HG02970 (cell line): ENCODE results near the gene ANTXRL.
A peak's percentile ranks its signal among the peaks of the same experiment; 100 is the strongest.
"Not testable (repeated sequence)": the region's sequence is repeated elsewhere in the genome, so short reads cannot be mapped to it uniquely, and the experiment has no call there.

Source experiments
- ATAC-seq: cut with Tn5 transposase; IDR thresholded peaks from one replicate; pipeline ENCODE4 v1.9.1; 2021; ENCODE audit warnings: mild to moderate bottlenecking, moderate library complexity, moderate number of reproducible peaks; ENCODE audit not compliant: unreplicated experiment, low FRiP score

The ANTXRL gene

DNA sequence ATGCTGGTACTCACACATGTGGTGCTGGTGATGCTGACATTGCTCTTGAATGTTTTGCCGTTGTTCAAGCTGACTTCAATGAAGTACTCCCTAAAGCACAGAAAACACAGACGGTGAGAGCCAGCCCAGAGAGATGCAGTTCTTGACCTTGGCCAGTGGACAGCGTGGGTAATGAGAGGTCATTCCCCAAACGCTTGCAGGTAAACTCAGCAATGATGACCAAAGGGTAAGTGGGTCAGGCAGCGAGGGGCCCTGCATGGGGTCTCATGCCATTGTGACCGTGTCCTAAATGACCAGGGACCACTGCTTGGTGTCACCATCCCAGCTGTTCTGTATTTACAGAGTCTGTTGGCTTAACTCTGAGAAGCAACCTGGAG is 32.8 kb upstream of the ANTXRL start:
- no peak for ATAC-seq

DNA sequence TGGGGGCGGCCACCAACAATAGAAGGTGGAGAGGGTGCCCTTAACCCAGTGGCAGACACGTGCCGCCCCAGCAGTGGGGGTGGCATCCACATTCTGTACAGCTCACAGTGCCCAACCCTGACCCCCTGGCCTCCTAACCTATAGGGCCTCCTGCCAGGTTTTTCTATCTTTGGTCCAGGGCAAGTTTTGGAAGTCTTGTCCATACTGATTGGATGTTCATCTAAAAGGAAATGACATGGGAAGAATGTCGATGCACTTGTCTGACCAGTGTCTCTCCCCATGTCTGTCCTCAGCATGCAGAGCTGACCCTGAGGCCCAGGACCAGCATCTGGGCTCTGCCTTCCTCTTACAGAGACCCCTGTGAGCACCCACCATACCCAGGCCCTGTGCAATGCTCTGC is 32.3 kb upstream of the ANTXRL start:
- no peak for ATAC-seq

DNA sequence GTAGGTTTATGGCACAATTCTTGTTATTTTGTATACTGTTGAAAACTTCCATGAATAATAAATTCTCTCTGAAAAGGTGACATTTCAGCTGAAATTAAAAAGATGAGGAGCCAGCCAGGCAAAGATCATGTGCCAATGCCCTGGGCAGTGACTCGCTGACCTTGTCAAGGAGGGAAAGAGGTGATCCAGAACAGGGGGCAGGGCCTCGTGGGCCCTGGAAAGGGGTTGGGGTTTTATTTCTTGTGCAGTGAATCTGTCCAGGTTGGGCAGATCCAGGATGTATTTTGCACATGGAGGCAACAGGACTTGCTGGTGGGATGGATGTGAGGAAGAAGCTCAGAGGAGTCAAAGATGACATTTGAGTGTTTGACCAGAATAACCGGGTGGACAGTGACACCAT is 31.6 kb upstream of the ANTXRL start:
- not testable (repeated sequence) for ATAC-seq

DNA sequence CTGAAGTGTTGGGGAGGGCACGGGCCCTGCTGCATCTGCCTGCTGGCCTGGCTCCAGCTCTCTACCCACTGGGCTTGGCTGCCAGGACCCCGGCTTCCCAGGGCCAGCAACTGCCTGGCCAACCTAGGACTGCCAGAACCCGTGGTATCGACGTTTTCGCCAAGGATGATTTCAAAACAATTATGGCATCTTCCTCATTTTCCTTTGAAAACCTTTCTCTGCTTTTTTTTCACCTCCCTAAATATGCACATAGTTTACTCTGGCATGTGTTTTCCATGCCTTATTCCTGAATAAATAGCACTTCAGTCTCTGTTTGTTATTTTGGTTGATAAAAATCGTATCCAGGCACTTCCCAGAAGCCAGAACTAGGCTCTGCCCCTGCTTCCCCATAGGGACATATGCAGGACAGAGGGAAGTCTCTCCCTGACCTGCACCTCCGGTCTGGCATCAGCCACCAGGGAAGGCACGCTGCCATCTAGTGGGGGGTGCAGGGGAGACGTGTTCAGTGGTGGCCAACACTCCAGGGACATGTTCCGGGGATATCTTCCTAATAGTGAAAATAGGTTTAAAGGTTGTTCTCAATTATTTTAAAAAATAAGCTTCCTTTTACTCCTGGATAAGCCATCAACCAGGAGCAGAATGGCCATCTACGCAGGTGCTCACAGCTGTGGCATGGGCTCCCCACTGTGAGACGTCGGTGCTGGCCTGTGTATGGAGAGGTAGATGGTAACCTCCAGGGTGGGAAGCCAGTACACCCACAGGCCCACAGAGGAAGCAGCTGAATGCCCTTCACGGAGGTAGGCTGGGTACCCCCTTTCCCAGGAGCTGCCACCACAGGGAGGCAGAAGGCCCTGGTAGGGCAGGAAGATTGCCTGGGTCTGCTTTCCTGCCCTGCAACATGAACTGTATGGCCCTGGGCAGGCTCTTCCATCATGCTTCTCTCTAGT is 30.7 kb upstream of the ANTXRL start:
- ATAC-seq, result no peak

- no peak for ATAC-seq
Measured at GRCh38 chr10:46257099-46257498, 29.7 kb upstream of the ANTXRL start.

DNA sequence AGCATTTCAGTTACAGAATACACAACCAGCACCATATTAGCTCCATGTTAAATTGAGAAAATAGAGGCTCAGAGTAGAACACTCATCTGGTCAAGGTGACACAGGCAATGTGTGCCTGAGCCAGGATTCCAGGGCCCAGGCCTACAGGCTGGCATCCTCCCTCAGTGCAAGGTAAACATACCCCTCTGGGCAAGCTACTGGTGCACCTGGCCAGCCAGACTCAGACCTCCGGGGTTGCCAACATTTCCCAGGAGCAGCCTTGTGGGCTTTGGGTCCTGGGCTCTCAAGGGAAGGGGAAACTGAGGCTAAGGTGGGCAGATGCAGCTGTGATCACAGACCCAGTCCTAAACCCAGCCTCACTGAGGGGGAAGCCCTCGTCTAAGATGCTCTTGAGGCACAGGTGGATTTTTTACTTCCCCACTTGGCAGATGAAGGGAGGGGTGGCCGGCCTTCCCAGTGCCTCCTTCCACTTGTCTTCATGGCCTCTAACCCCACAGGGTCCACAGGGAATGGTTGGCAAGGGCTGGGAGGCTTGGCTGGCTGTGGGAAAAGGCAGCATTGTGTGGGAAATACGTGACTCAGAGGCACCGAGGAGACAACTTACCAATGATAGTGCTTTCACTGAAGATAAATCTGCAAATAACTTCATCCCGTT is 23.8 kb upstream of the ANTXRL start:
- ATAC-seq, result not testable (repeated sequence)

- no peak for ATAC-seq
Measured at GRCh38 chr10:46263831-46264268, 22.9 kb upstream of the ANTXRL start.

GRCh38 chr10:46264336-46264735 is 22.5 kb upstream of the ANTXRL start:
- no peak for ATAC-seq

DNA sequence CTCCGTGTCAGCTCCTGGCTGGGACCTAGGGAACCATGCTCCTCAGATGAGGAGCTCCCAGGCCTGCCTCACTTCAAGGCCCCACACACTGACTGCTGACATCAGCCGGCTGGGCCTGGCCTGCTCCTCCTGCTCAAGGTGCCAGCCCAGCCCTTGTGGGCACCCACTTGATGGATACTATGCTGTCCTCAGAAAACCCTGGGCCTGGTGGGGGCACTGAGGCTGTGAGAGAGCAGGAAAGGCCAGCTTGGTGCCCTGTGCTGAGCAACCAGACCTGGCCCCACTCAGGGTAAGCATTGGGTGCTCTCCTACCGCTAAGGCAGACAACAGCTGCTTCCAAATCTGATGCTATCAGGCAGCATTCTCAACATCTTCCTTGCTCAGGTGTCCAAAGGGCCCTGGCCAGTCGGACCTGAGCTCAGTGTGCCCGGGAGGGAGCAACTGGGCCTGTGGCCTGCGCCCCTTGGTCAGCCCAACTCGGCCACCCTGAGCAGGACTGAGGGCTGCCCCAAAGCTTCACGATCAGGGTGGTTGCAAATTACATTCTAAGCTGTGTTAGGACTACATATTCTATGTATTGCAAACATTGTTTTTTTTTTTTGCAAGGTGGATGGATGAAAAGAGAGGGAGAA is 21.9 kb upstream of the ANTXRL start:
- ATAC-seq, result no peak

DNA sequence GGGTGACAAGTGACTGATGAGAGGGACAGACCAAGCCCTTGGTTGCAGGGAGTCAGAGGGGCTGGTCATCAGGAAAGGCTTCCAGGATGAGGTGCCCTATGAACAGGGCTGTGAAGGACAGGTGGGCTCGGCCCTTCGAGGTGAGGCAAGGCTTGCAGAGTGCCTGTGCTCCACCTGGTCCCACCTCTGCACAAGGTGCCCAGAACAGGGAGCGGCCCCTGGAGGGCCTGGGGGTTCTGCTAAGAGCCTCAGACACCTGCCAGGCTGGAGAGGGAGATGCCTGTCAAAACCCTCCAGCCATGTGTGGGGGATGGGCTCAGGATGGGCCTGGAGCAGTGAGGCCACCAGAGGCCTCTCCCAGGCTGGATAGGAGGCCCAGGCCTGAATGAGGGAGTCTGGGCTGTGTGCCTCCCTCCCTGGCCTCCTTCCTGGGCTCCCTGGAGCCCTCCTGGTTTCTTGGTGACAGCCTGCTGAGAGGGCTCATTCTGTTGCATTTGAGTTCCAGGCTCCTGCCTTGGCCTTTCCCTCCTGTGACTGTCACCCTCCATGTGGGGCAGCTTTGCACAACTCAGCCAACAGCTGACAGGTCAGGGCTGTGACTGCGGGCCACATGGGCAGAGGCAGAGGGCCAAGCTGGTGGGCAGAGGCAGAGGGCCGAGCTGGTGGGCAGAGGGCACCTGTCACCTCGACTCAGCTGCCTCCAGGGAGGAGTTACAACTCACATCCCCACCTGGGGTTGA is 21.1 kb upstream of the ANTXRL start:
- not testable (repeated sequence) for ATAC-seq

DNA sequence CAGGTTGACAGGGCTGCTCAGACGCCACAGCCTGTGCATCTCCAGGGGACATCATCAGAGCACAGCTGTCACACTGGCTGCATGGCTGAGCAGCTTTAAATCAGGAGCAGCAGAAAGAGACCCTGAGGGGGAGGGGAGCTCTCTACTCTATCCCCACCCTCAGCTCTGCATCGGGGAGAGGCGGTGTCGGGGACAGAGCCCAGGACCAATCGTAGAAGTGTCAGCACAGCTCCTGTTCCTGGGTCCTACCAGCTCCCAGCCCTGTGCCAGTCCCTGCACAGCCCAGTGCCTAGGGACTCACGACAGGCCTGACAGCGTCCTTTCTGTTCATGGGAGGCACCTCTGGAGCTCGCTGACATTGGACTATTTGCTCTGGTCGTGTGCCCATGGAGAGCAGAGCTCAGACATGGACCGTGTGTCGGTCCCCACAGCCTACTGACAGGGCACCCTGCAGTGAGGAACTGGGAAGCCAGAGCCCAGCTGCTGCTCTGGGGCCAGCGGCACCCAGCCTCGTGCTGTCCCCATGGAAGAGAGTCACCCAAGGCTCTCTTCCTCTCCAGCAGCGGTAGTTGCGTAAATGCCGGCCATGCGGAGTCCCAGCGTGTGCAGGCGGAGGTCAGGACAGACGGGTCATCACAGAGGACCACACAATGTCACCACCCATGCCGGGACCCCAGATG is 20.4 kb upstream of the ANTXRL start:
- no peak for ATAC-seq

DNA sequence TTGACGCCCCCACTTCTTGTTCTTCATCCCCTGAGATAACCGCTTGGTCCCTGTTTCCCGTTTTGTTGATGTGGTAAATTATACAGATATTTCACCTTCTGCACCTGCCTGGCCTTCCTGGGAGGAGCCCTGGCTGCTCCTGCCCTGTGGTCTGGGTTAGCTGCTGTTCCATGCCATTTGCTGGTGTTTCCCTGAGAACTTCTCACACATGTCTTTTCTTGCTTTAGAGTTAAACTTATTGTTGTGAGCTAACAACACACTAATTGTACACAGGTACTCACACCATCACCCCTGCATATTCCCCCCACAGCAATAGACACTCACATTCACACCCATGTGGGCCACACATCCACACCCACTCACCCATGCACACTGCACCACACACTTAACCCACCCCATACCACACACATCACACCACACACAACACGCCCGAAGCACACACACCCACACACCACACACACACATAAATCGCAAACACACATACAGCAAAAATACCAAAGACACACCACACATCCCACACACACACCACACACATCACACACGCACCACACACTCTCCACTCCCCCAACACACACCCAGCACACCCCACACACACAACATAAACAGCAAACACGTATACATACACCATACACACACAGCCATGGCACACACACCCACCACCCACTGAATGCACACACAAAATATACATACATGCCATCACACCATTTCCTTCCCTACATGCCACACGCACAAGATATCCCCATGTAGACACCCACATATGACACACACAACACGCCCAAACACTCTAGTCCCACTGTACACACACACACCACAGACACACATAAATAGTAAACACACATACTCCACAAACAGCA is 19.4 kb upstream of the ANTXRL start:
- ATAC-seq, result no peak

DNA sequence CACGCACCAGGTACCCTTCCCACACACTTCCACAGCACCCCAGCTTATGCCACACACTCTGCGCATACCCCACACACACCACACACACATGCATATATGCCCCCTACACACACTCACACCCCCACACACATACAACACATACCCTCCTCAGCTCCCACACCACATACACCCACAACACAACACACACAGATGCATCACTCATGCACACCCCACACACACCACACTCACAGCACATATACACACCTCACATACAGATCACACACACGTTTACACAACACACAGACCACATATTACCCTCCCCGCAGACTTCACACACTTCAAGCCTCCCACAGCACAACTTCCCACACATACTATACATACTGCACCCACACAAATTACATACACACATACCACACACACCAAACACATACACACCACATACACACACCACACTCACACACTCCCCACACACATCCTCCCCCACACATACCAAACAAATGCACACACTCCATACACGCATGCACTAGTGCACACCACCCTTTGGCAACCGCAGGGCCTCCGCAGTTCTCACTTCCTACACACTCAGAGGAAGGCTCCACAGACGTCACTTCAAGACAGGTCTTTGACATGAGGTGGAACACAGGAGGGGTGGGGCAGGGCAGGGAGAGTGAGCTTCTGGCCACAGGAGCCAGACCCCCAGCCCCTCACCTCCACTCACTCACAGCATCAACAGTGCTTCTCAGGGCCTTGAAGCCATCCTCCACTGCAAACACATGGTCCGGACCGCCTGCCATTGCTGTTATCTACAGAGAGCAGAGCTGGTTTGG is 18.5 kb upstream of the ANTXRL start:
- peak; percentile 51 for ATAC-seq

DNA sequence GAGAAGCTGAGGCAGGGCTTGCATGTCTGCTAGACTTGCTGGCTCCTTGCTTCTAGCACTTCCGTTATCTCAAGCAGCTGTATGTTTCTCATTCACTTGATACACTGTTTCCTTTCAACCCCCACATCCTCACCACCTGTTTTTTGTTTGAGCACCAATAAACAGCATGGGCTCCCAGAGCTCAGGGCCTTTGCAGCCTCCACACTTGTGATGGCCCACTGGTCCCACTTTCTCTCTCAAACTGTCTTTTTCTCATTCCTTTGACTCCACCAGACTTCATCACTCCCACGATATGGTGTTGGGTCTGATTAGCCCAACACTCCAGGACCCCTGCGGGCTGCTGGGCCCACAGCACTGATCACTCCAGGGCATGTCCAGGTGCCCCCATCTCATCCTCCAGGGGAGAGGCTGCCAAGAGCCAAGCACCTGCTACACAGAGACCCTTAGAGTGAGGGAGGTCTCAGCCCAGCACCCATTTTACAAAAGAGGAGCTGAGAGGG is 17.2 kb upstream of the ANTXRL start:
- ATAC-seq, result not testable (repeated sequence)

DNA sequence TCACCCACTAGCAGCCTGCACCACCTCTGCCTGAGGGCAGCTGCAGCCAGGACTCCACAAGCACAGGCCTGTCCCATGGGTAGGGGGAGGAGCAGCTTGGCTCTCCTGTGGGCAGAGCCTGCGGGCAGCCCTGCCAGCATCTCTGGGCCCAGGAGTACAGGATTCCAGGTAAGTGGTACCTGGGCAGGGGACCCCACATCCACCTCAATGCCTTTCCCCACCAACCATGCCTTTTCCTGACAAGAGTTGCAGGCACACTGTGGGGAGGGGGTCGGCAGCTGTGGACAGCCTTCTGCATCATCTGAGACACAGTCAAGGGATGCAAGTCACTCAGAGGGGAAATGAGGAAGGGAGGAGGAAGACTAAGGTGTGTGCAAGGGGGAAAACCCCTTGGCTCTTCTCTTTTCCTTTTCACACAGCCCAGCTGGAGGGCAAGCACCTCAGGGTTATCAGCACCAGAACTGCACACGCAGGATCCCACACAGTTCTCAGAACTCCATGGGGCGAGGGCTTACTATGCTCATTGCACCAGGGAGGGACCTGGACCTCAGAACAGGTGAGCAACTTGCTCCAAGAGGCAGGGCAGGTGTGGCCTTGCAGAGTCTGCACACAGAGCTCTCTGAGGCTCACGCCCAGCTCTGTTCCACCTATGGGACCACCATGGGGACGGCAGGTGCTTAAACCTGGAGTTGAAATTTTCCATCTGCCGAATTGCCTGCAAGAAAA is 16.5 kb upstream of the ANTXRL start:
- no peak for ATAC-seq

GRCh38 chr10:46270963-46271530 is 15.8 kb upstream of the ANTXRL start:
- ATAC-seq, result not testable (repeated sequence)
